Stimulated activated effector memory CD8-positive, alpha-beta T cell treated with anti-CD3 and anti-CD28 coated beads, Interleukin-12 subunit alpha, Interleukin-12 subunit beta, amount 100 ng/mL, for 72 hours (primary cell): ENCODE measurements around the gene CDC42EP1.
"Not testable (repeated sequence)": the region's sequence is repeated elsewhere in the genome, so short reads cannot be mapped to it uniquely, and the experiment has no call there.

Experiments used
- ATAC-seq: fragments of 150-1000 bp; cut with Tn5 transposase; 2 replicates; pipeline ENCODE4 v1.10.0; 2021
- DNase-seq, 2 donors: peaks; one replicate each; pipeline ENCODE4 v3.0.0; 2021 to 2022; ENCODE audit warnings: low spot score in 2 of 2
- H3K27ac Mint-ChIP-seq: one replicate; pipeline ENCODE4 v1.8.0; 2022; ENCODE audit warnings: mild to moderate bottlenecking, mixed read lengths
- H3K36me3 Mint-ChIP-seq: one replicate; pipeline ENCODE4 v1.8.0; 2022; ENCODE audit warnings: mild to moderate bottlenecking, mixed read lengths
- H3K4me1 Mint-ChIP-seq: one replicate; pipeline ENCODE4 v1.8.0; 2022; ENCODE audit warnings: mixed read lengths
- H3K4me3 Mint-ChIP-seq: one replicate; pipeline ENCODE4 v1.8.0; 2022; ENCODE audit warnings: mild to moderate bottlenecking, mixed read lengths
- H3K9me3 Mint-ChIP-seq: one replicate; pipeline ENCODE4 v1.8.0; 2022; ENCODE audit warnings: mixed read lengths

CDC42EP1 gene

DNA sequence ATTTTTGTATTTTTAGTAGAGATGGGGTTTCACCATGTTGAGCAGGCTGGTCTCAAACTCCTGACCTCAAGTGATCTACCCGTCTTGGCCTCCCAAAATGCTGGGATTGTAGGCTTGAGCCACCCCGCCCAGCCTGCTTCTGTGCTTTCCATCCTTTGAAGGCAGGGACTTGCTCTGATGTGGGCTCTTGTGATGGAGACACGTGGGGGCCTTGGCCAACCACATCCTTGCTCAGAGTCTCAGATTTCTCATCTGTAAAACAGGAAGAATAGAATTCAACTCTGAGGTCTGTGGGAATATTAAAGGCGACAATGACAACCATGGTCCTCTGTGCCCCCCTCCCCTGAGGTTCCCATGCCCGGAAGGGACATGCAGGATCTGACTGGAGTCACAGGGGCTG is 44.6 kb downstream of the CDC42EP1 start:
- no peak for DNase-seq
- Mint-ChIP-seq H3K36me3 (peaks cover 13% of the 10 kb centered on the region), H3K27ac (peak overlapping the region; percentile 50), H3K4me1 (peaks cover 38% of the 10 kb centered on the region), H3K9me3 (no peaks in the 10 kb centered on the region), H3K4me3 (peak overlapping the region; percentile 2)
- ATAC-seq, result no peak

GRCh38 chr22:37607010-37607934 is 47.0 kb downstream of the CDC42EP1 start:
- Mint-ChIP-seq H3K4me1 (peaks cover 33% of the 10 kb centered on the region), H3K27ac (peak overlapping the region; percentile 94), H3K36me3 (peaks cover 18% of the 10 kb centered on the region), H3K4me3 (peak overlapping the region; percentile 94), H3K9me3 (no peaks in the 10 kb centered on the region)
- DNase-seq, result peak; percentile 96
- ATAC-seq, result peak; percentile 44

DNA sequence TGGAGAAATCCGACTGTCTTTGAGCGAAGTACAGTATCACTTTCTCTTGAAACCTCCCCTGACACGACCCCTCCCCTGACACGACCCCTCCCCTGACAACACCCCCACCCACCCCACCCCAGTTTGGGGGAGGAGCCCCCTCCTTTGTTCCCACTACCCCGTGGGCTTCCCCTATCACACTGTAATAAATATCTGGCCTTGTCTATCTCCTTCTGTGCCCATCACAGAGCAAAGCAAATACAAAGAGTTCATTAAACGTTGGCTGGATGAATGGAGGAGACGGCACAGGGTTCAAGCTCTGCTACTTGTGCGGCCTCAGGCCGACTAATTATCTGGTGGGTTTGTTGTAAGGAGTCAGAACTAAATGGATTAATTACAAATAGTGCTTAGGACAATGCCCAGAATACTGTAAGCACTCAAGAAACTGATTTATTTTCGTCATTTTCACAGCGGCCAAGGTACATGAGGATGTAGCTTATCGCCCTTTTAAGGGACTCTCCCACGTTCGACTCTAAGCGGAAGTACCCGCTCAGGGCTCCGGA is 47.7 kb downstream of the CDC42EP1 start:
- Mint-ChIP-seq H3K4me1 (peaks cover 33% of the 10 kb centered on the region), H3K27ac (peak overlapping the region; percentile 94), H3K9me3 (no peaks in the 10 kb centered on the region), H3K4me3 (peak overlapping the region; percentile 94), H3K36me3 (peaks cover 19% of the 10 kb centered on the region)
- ATAC-seq (no peak), DNase-seq (no peak)

- ATAC-seq (peak; percentile 91), DNase-seq (peak; percentile 81 to 97)
- Mint-ChIP-seq H3K9me3 (no peaks in the 10 kb centered on the region), H3K27ac (peak within 1 kb of the TSS; percentile 94), H3K4me1 (peaks cover 33% of the 10 kb centered on the region), H3K4me3 (peak within 1 kb of the TSS; percentile 94), H3K36me3 (peaks cover 25% of the 10 kb centered on the region)
Observed at GRCh38 chr22:37608477-37609239, 48.4 kb downstream of the CDC42EP1 start, which contains the start of gene GGA1. Gene GGA1, plus strand, starts transcription at chr22:37608834. Its CDS starts 27 bp downstream, at chr22:37608861.

- Mint-ChIP-seq H3K4me3 (peak overlapping the region; percentile 94), H3K36me3 (peaks cover 29% of the 10 kb centered on the region), H3K9me3 (no peaks in the 10 kb centered on the region), H3K4me1 (peaks cover 33% of the 10 kb centered on the region), H3K27ac (peak overlapping the region; percentile 94)
- DNase-seq (no peak), ATAC-seq (no peak)
Observed at GRCh38 chr22:37609240-37610152, 49.2 kb downstream of the CDC42EP1 start.

GRCh38 chr22:37610153-37610475 is 49.8 kb downstream of the CDC42EP1 start:
- H3K4me1 Mint-ChIP-seq, result peaks cover 28% of the 10 kb centered on the region
- H3K27ac Mint-ChIP-seq, result peak overlapping the region; percentile 94
- peaks cover 35% of the 10 kb centered on the region for H3K36me3 Mint-ChIP-seq
- not testable (repeated sequence) for H3K9me3 Mint-ChIP-seq, ATAC-seq, DNase-seq
- H3K4me3 Mint-ChIP-seq, result peak overlapping the region; percentile 94

GRCh38 chr22:37610480-37611129 is 50.3 kb downstream of the CDC42EP1 start:
- H3K27ac Mint-ChIP-seq, result peak overlapping the region; percentile 32
- no peak for ATAC-seq
- no peaks in the 10 kb centered on the region for H3K9me3 Mint-ChIP-seq
- no peak for DNase-seq
- H3K4me3 Mint-ChIP-seq, result peak overlapping the region; percentile 94
- H3K36me3 Mint-ChIP-seq, result peaks cover 40% of the 10 kb centered on the region
- peaks cover 23% of the 10 kb centered on the region for H3K4me1 Mint-ChIP-seq

- peak overlapping the region; percentile 32 for H3K27ac Mint-ChIP-seq
- no peak overlapping the region for H3K4me3 Mint-ChIP-seq
- H3K36me3 Mint-ChIP-seq, result peaks cover 46% of the 10 kb centered on the region
- ATAC-seq, result no peak
- no peaks in the 10 kb centered on the region for H3K9me3 Mint-ChIP-seq
- no peak for DNase-seq
- H3K4me1 Mint-ChIP-seq, result peaks cover 19% of the 10 kb centered on the region
Observed at GRCh38 chr22:37611207-37611606, 50.9 kb downstream of the CDC42EP1 start.

- peaks cover 80% of the 10 kb centered on the region for H3K36me3 Mint-ChIP-seq
- no peak overlapping the region for H3K27ac Mint-ChIP-seq
- no peaks in the 10 kb centered on the region for H3K9me3 Mint-ChIP-seq
- no peak for DNase-seq
- no peaks in the 10 kb centered on the region for H3K4me1 Mint-ChIP-seq
- H3K4me3 Mint-ChIP-seq, result no peak overlapping the region
- no peak for ATAC-seq
Observed at GRCh38 chr22:37616201-37617083, 56.2 kb downstream of the CDC42EP1 start.

DNA sequence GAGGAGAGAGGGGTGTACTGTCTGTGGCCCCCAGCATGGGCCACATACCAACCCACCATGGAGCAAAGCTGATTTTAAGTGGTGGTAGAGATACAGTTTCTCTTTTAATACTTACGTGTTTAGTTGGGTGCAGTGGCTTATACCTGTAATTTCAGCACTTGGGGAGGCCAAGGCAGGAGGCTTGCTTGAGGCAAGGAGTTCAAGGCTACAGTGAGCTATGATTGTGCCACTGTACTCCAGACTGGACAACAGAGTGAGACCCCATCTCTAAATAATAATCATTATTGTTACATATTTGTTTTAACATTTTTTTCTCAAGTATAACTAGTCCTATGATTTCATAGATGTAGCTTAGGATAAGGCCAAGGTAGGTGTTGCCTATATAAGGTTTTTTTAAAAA is 57.2 kb downstream of the CDC42EP1 start:
- ATAC-seq (no peak), DNase-seq (no peak)
- Mint-ChIP-seq H3K27ac (no peak overlapping the region), H3K4me1 (no peaks in the 10 kb centered on the region), H3K9me3 (no peaks in the 10 kb centered on the region), H3K36me3 (peaks cover 87% of the 10 kb centered on the region), H3K4me3 (no peak overlapping the region)

DNA sequence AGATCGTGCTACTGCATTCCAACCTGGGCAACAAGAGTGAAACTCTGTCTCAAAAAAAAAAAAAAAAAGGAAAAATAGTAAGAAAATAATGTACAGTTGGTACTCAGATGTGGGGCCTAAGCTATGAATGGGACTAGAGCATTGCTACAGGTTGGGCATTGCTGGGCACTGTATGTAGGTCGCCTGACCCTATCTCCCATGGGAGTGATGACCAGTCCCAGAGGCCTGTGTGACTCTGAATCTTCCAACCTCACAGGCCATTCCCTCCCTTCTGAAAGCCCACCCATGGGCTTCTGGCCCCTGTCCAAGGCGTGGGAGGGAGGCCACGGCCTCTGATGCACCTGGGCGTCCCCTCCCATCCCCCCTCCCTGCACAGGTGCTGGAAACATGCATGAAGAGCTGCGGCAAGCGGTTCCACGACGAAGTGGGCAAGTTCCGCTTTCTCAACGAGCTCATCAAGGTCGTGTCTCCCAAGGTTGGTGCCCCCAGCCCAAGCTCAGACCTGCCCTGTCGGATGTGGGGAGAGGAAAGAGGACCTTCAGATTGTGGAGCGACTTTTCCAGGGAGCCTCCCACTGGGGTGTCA is 57.9 kb downstream of the CDC42EP1 start:
- peaks cover 91% of the 10 kb centered on the region for H3K36me3 Mint-ChIP-seq
- ATAC-seq (no peak), DNase-seq (no peak)
- H3K4me3 Mint-ChIP-seq, result no peak overlapping the region
- H3K27ac Mint-ChIP-seq, result no peak overlapping the region
- H3K9me3 Mint-ChIP-seq, result no peaks in the 10 kb centered on the region
- no peaks in the 10 kb centered on the region for H3K4me1 Mint-ChIP-seq

- no peak for DNase-seq
Observed at GRCh38 chr22:37618674-37619073, 58.4 kb downstream of the CDC42EP1 start.

More at GRCh38 chr22:37618674-37619073, 58.4 kb downstream of the CDC42EP1 start:
- H3K36me3 Mint-ChIP-seq, result peaks cover 92% of the 10 kb centered on the region
- no peak overlapping the region for H3K4me3 Mint-ChIP-seq
- H3K9me3 Mint-ChIP-seq, result no peaks in the 10 kb centered on the region
- ATAC-seq, result no peak
- no peak overlapping the region for H3K27ac Mint-ChIP-seq
- H3K4me1 Mint-ChIP-seq, result peaks cover 3% of the 10 kb centered on the region
